Mesenchymal stem cell (in vitro differentiated cells and primary cell): Measurements from ENCODE around the gene TCP11L2.

Experiments
- DNase-seq: peaks from one replicate; pipeline ENCODE4 v3.0.0-alpha.2; 2013
- H2AFZ ChIP-seq: one replicate; pipeline ENCODE4 v1.6.1; 2013; ENCODE audit warnings: low read depth, mild to moderate bottlenecking, control low read depth, inconsistent platforms, low read length, moderate library complexity
- H2AK5ac ChIP-seq: 2 replicates; pipeline ENCODE4 v1.6.1; 2013; ENCODE audit warnings: low read length, moderate library complexity, mild to moderate bottlenecking, inconsistent platforms; ENCODE audit not compliant: severe bottlenecking
- H2BK120ac ChIP-seq: one replicate; pipeline ENCODE4 v1.6.1; 2013; ENCODE audit warnings: low read depth, mild to moderate bottlenecking, inconsistent platforms, low read length, moderate library complexity
- H2BK12ac ChIP-seq, 2 experiments: one replicate each; pipeline ENCODE4 v1.6.1; 2013; ENCODE audit warnings: inconsistent platforms in 2 of 2, low read length in 2 of 2, mild to moderate bottlenecking in 2 of 2, moderate library complexity in 2 of 2, control low read depth in 1 of 2
- H2BK15ac ChIP-seq: one replicate; pipeline ENCODE4 v1.6.1; 2013; ENCODE audit warnings: mild to moderate bottlenecking, low read depth, inconsistent platforms; ENCODE audit not compliant: poor library complexity, severe bottlenecking
- H2BK5ac ChIP-seq: 2 replicates; pipeline ENCODE4 v1.6.1; 2013; ENCODE audit warnings: low read depth, mild to moderate bottlenecking, low read length, control low read depth, inconsistent platforms; ENCODE audit not compliant: poor library complexity, severe bottlenecking
- H3K14ac ChIP-seq, 2 experiments: one replicate each; pipeline ENCODE4 v1.6.1; 2013; ENCODE audit warnings: inconsistent platforms in 2 of 2, low read length in 2 of 2, control low read depth in 1 of 2, mild to moderate bottlenecking in 1 of 2, moderate library complexity in 1 of 2
- H3K18ac ChIP-seq, 2 experiments: one replicate each; pipeline ENCODE4 v1.6.1; 2013; ENCODE audit warnings: inconsistent platforms in 2 of 2, low read length in 2 of 2, control low read depth in 1 of 2, low read depth in 1 of 2, mild to moderate bottlenecking in 1 of 2
- H3K23ac ChIP-seq, 2 experiments: one replicate each; pipeline ENCODE4 v1.6.1; 2013; ENCODE audit warnings: inconsistent platforms in 2 of 2, low read length in 2 of 2, mild to moderate bottlenecking in 2 of 2, moderate library complexity in 2 of 2, control low read depth in 1 of 2
- H3K27ac ChIP-seq: 2 replicates; pipeline ENCODE4 v1.5.1; 2013; ENCODE audit warnings: mild to moderate bottlenecking, moderate library complexity, low read length, control low read depth, inconsistent platforms; ENCODE audit not compliant: poor library complexity, severe bottlenecking
- H3K27me3 ChIP-seq, 2 experiments: 2 replicates each; pipeline versions ENCODE4 v1.6.1 to v1.7.0; 2013; ENCODE audit warnings: low read length in 2 of 2, mild to moderate bottlenecking in 2 of 2, moderate library complexity in 2 of 2, control low read depth in 1 of 2, inconsistent platforms in 1 of 2; ENCODE audit not compliant: control insufficient read depth in 1 of 2, insufficient read depth in 1 of 2
- H3K36me3 ChIP-seq, 2 experiments: 2 replicates each; pipeline versions ENCODE4 v1.6.1 to v1.7.0; 2013; ENCODE audit warnings: low read length in 2 of 2, control low read depth in 1 of 2, inconsistent platforms in 1 of 2, low read depth in 1 of 2, mild to moderate bottlenecking in 1 of 2; ENCODE audit not compliant: insufficient read depth in 2 of 2, control insufficient read depth in 1 of 2
- H3K4ac ChIP-seq, 2 experiments: one replicate each; pipeline ENCODE4 v1.6.1; 2013; ENCODE audit warnings: inconsistent platforms in 2 of 2, low read length in 2 of 2, mild to moderate bottlenecking in 2 of 2, moderate library complexity in 2 of 2, control low read depth in 1 of 2, low read depth in 1 of 2
- H3K4me1 ChIP-seq: 2 replicates; pipeline ENCODE4 v1.6.1; 2013; ENCODE audit warnings: low read depth, low read length, control low read depth; ENCODE audit not compliant: control insufficient read depth, insufficient read depth
- H3K4me2 ChIP-seq: 2 replicates; pipeline ENCODE4 v1.6.1; 2013; ENCODE audit warnings: low read length, mild to moderate bottlenecking, inconsistent platforms; ENCODE audit not compliant: poor library complexity, severe bottlenecking
- H3K4me3 ChIP-seq, 2 experiments: 2 replicates each; pipeline versions ENCODE4 v1.5.1 to v1.7.0; 2013; ENCODE audit warnings: low read length in 2 of 2, mild to moderate bottlenecking in 2 of 2, control low read depth in 1 of 2, low read depth in 1 of 2; ENCODE audit not compliant: insufficient read depth in 1 of 2
- H3K79me1 ChIP-seq: replicated peaks from 2 replicates; pipeline ENCODE4 v1.6.1; 2013; ENCODE audit warnings: mild to moderate bottlenecking, control low read depth, low read length, inconsistent platforms; ENCODE audit not compliant: poor library complexity, severe bottlenecking
- H3K9ac ChIP-seq: 2 replicates; pipeline ENCODE4 v1.7.0; 2013; ENCODE audit warnings: mild to moderate bottlenecking, low read length, moderate library complexity
- H3K9me3 ChIP-seq: 2 replicates; pipeline ENCODE4 v1.7.0; 2013; ENCODE audit warnings: mild to moderate bottlenecking, low read length; ENCODE audit not compliant: control insufficient read depth
- H4K8ac ChIP-seq: one replicate; pipeline ENCODE4 v1.6.1; 2013; ENCODE audit warnings: inconsistent platforms, mild to moderate bottlenecking, low read length, moderate library complexity
- H4K91ac ChIP-seq: one replicate; pipeline ENCODE4 v1.6.1; 2013; ENCODE audit warnings: mild to moderate bottlenecking, low read length, inconsistent platforms
- WGBS: methylation state at CpG from one replicate; pipeline ENCODE4 v1.1.7; 2013; ENCODE audit warnings: mixed read lengths; 5-methylcytosine and 5-hydroxymethylcytosine counted together

Gene TCP11L2

DNA sequence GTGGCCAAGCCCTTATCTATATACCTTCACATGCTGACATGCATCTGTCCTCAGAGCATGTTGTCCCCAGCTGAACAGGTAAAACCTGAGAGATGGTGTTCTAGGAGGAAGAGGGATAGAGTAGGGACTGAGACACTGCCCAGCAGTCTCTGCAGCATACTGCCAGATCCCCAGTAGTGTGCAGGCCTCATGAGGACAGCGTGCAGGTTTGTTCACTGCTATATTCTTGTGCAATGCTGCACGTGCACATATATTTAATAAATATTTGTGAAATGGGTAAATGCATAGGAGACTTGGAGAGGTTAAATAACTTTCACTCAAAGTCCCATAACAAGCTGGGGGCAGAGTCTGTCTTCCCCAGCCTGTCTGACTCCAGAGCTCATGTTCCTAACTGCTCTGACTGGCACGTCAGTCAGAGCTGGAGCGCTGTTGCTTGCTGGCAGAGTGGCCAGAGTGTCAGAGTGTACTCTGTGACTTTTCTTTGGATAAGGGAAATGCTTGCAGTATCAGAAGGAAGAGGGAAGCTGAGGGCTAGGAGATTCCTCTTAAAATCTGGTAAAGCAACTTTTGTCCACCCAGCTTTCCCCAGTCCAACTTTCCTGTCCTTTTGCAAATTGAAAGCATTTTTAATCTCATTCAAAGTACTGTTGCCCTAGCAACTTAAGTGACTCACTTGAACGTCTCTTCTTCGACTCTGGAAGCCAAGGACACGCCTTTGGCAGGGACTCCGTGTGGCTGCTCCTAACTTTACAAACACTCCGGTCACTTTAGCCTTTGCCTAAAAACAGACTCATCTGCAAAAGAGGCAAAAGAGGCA lies 40.1 kb downstream of the TCP11L2 start:
- H2BK5ac ChIP-seq = no peak overlapping the region
- H3K27ac ChIP-seq = no peak overlapping the region
- peak; percentile 83 for DNase-seq
- H3K23ac ChIP-seq = no peak overlapping the region
- no peaks in the 10 kb centered on the region for H3K9me3 ChIP-seq
- no peak overlapping the region for H3K4ac ChIP-seq
- H4K91ac ChIP-seq = no peak overlapping the region
- peaks cover 7 to 13% of the 10 kb centered on the region in 2 experiments for H3K36me3 ChIP-seq
- H3K9ac ChIP-seq = peak overlapping the region; percentile 84
- H4K8ac ChIP-seq = no peak overlapping the region
- no peak overlapping the region for H2BK120ac ChIP-seq
- no peak overlapping the region for H3K18ac ChIP-seq
- H2AFZ ChIP-seq = no peak overlapping the region
- H3K79me1 ChIP-seq = no peaks in the 10 kb centered on the region
- 33% methylated on average over 6 of the region's 9 CpGs for WGBS
- no peak overlapping the region for H3K4me2 ChIP-seq
- H2BK12ac ChIP-seq = peak overlapping the region in 1 of 2 experiments; percentile 10
- H2BK15ac ChIP-seq = no peak overlapping the region
- H3K14ac ChIP-seq = no peak overlapping the region
- H3K4me3 ChIP-seq = peak overlapping the region in 1 of 2 experiments; percentile 60
- H3K4me1 ChIP-seq = peaks cover 1% of the 10 kb centered on the region
- H3K27me3 ChIP-seq = no peaks in the 10 kb centered on the region
- H2AK5ac ChIP-seq = no peak overlapping the region

GRCh38 chr12:106343214-106343528 lies 40.6 kb downstream of the TCP11L2 start:
- no peak overlapping the region for H4K8ac ChIP-seq
- H3K14ac ChIP-seq = no peak overlapping the region
- H3K36me3 ChIP-seq = peaks cover 7 to 13% of the 10 kb centered on the region in 2 experiments
- no peak overlapping the region for H2BK15ac ChIP-seq
- peak overlapping the region in 1 of 2 experiments; percentile 60 for H3K4me3 ChIP-seq
- no peak overlapping the region for H2BK120ac ChIP-seq
- H3K9me3 ChIP-seq = no peaks in the 10 kb centered on the region
- no peak overlapping the region for H3K23ac ChIP-seq
- H2AK5ac ChIP-seq = no peak overlapping the region
- peak overlapping the region; percentile 84 for H3K9ac ChIP-seq
- H3K27ac ChIP-seq = no peak overlapping the region
- H3K4me1 ChIP-seq = peaks cover 1% of the 10 kb centered on the region
- WGBS = 82% methylated on average over 1 of the region's 2 CpGs
- no peak overlapping the region for H3K18ac ChIP-seq
- no peaks in the 10 kb centered on the region for H3K27me3 ChIP-seq
- no peak overlapping the region for H3K4me2 ChIP-seq
- no peak for DNase-seq
- H2BK5ac ChIP-seq = no peak overlapping the region
- no peak overlapping the region for H2BK12ac ChIP-seq
- no peaks in the 10 kb centered on the region for H3K79me1 ChIP-seq
- H2AFZ ChIP-seq = no peak overlapping the region
- H3K4ac ChIP-seq = no peak overlapping the region
- H4K91ac ChIP-seq = no peak overlapping the region

DNA sequence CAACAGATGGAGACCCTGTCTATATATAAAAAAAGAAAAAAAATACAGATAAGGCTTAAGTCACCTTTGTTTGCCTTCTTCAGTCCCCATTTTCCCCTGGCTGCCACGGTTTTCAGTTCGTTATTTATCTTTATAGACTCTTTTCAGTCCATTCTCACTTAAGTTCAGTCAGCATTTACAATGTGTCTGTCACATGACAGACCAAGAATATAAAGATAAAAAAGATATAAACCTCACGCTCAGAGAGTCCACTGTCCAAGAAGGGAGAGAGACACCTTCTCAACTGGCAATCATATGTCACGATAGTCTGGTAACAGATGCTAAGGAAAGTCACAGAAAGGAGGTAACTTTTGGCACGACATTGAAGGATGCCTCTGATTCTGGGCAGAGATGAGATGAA lies 41.6 kb downstream of the TCP11L2 start:
- Histone ChIP-seq H4K91ac (no peak overlapping the region), H3K18ac (no peak overlapping the region), H4K8ac (no peak overlapping the region), H3K4ac (no peak overlapping the region), H2AK5ac (no peak overlapping the region), H3K4me1 (peaks cover 1% of the 10 kb centered on the region), H3K23ac (no peak overlapping the region), H3K14ac (no peak overlapping the region), H3K9ac (no peak overlapping the region), H3K79me1 (no peaks in the 10 kb centered on the region), H2BK12ac (no peak overlapping the region), H3K27me3 (no peaks in the 10 kb centered on the region), H3K36me3 (peaks cover 7 to 13% of the 10 kb centered on the region in 2 experiments), H2BK15ac (no peak overlapping the region), H2BK5ac (no peak overlapping the region), H3K9me3 (no peaks in the 10 kb centered on the region), H3K27ac (no peak overlapping the region), H3K4me2 (no peak overlapping the region), H2BK120ac (no peak overlapping the region), H3K4me3 (no peak overlapping the region), H2AFZ (no peak overlapping the region)
- 93% methylated on average over 5 of the region's 5 CpGs for WGBS
- DNase-seq = no peak

GRCh38 chr12:106345746-106346145 lies 43.2 kb downstream of the TCP11L2 start:
- H2AFZ ChIP-seq = no peak overlapping the region
- no peak overlapping the region for H4K91ac ChIP-seq
- H3K79me1 ChIP-seq = no peaks in the 10 kb centered on the region
- peaks cover 0 to 3% of the 10 kb centered on the region in 2 experiments for H3K27me3 ChIP-seq
- H3K4me1 ChIP-seq = peaks cover 1% of the 10 kb centered on the region
- H3K36me3 ChIP-seq = peaks cover 7 to 13% of the 10 kb centered on the region in 2 experiments
- H3K27ac ChIP-seq = no peak overlapping the region
- H3K23ac ChIP-seq = no peak overlapping the region
- H3K14ac ChIP-seq = no peak overlapping the region
- H2BK12ac ChIP-seq = no peak overlapping the region
- no peak overlapping the region for H3K18ac ChIP-seq
- H2AK5ac ChIP-seq = no peak overlapping the region
- WGBS = 42% methylated on average over 5 of the region's 5 CpGs
- no peak overlapping the region for H3K4me3 ChIP-seq
- H3K4ac ChIP-seq = no peak overlapping the region
- no peaks in the 10 kb centered on the region for H3K9me3 ChIP-seq
- H2BK15ac ChIP-seq = no peak overlapping the region
- H3K9ac ChIP-seq = no peak overlapping the region
- DNase-seq = peak; percentile 83
- no peak overlapping the region for H4K8ac ChIP-seq
- H2BK120ac ChIP-seq = no peak overlapping the region
- H3K4me2 ChIP-seq = no peak overlapping the region
- H2BK5ac ChIP-seq = no peak overlapping the region
